Choroid plexus epithelial cell (primary cell): Measurements from ENCODE around the gene RGS12.

Source experiments
- DNase-seq: peaks from one replicate; pipeline ENCODE4 v3.0.0-alpha.2; 2010; ENCODE audit warnings: low read depth
- H3K4me3 ChIP-seq: 2 replicates; pipeline ENCODE4 v1.5.1; 2011; ENCODE audit warnings: low read depth, mild to moderate bottlenecking, control low read depth, low read length, moderate library complexity
- CTCF ChIP-seq: conservative IDR thresholded peaks from 2 replicates; pipeline ENCODE4 v1.5.1; 2011; ENCODE audit warnings: low read depth, mild to moderate bottlenecking, control low read depth, inconsistent platforms, low read length, moderate library complexity

Gene RGS12

GRCh38 chr4:3322059-3322550 lies 29.3 kb downstream of the RGS12 start:
- no peak for TF ChIP-seq CTCF
- no peak overlapping the region for H3K4me3 ChIP-seq
- DNase-seq, result peak; percentile 36

GRCh38 chr4:3323071-3323481 lies 30.3 kb downstream of the RGS12 start:
- H3K4me3 ChIP-seq, result no peak overlapping the region
- TF ChIP-seq CTCF, result no peak
- no peak for DNase-seq

GRCh38 chr4:3324093-3324815 lies 31.4 kb downstream of the RGS12 start:
- DNase-seq, result no peak
- no peak for TF ChIP-seq CTCF
- H3K4me3 ChIP-seq, result no peak overlapping the region

- TF ChIP-seq CTCF, result no peak
- DNase-seq, result no peak
- H3K4me3 ChIP-seq, result no peak overlapping the region
Measured at GRCh38 chr4:3328814-3329663, 36.2 kb downstream of the RGS12 start.

GRCh38 chr4:3329887-3330286 lies 37.1 kb downstream of the RGS12 start:
- no peak overlapping the region for H3K4me3 ChIP-seq
- no peak for TF ChIP-seq CTCF
- no peak for DNase-seq

- H3K4me3 ChIP-seq, result no peak overlapping the region
Measured at GRCh38 chr4:3330707-3331106, 37.9 kb downstream of the RGS12 start.

More at GRCh38 chr4:3330707-3331106, 37.9 kb downstream of the RGS12 start:
- TF ChIP-seq CTCF, result no peak
- no peak for DNase-seq
